Measurements from ENCODE around the gene SNTB2.

SNTB2 gene

DNA sequence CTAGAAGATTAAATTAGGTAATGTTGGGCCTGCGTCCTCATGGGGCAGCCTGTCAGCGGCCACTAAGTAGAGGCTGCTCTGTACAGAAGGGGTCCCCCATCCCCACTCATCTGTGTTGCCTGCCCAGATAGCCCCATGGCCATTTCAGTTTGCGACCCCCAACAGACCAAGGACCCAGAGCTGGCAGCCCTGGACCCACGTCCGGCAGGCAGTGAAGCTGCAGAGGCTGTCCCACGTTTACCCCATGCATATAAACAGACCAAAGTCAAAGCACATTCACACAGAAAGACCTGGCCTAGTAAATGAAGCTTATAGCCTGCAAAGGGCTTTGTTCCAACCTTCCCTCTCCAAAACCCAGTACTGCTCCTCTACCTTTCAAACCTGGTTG, 138.8 kb downstream of the SNTB2 start:
- Histone ChIP-seq H3K4me1 (ENCODE audit: control insufficient read depth in 1 of 2, insufficient read depth in 2 of 2, low read length in 2 of 2) (peaks cover 8 to 13% of the 10 kb centered on the region in 2 experiments), H4K91ac (ENCODE audit: low read depth, low read length) (no peak overlapping the region), H3K23ac (ENCODE audit: low read length) (no peak overlapping the region), H3K79me2 (ENCODE audit: control insufficient read depth, insufficient read depth, low read length, poor library complexity) (peaks cover 15% of the 10 kb centered on the region), H2AFZ (ENCODE audit: insufficient read depth, low read length, poor library complexity) (no peak overlapping the region), H3K27me3 (ENCODE audit: insufficient read depth, low read length) (no peaks in the 10 kb centered on the region), H2BK120ac (ENCODE audit: insufficient read depth, low read length, poor library complexity) (no peak overlapping the region), H3K79me1 (ENCODE audit: low read length) (peaks cover 9% of the 10 kb centered on the region), H3K27ac (ENCODE audit: low read depth, low read length) (no peak overlapping the region), H3K18ac (ENCODE audit: low read length) (no peak overlapping the region), H3K9ac (ENCODE audit: low read length) (no peak overlapping the region), H2BK5ac (ENCODE audit: low read depth, low read length, poor library complexity) (no peak overlapping the region), H3K36me3 (ENCODE audit: control insufficient read depth in 1 of 2, insufficient read depth in 2 of 2, low read length in 2 of 2) (peaks cover 58 to 63% of the 10 kb centered on the region in 2 experiments), H2BK12ac (ENCODE audit: low read length) (no peak overlapping the region), H3K4me3 (ENCODE audit: low read depth, low read length) (no peak overlapping the region), H3K9me3 (ENCODE audit: insufficient read depth, low read depth, low read length) (no peaks in the 10 kb centered on the region), H4K8ac (ENCODE audit: low read depth, low read length) (no peak overlapping the region), H3K4me2 (ENCODE audit: low read length) (no peak overlapping the region), H3K14ac (ENCODE audit: low read length) (no peak overlapping the region), H2AK5ac (ENCODE audit: low read length) (no peak overlapping the region), H4K12ac (ENCODE audit: low read depth, low read length) (no peak overlapping the region), H3K4ac (ENCODE audit: low read depth, low read length) (no peak overlapping the region)
- no peak for DNase-seq
- no CpG with 5 or more reads among the region's 6 CpGs for WGBS (ENCODE audit: extremely low coverage, insufficient coverage, insufficient read length)

GRCh38 chr16:69326172-69326873, 139.4 kb downstream of the SNTB2 start:
- Histone ChIP-seq H2BK120ac (ENCODE audit: insufficient read depth, low read length, poor library complexity) (no peak overlapping the region), H3K4me3 (ENCODE audit: low read depth, low read length) (no peak overlapping the region), H2AK5ac (ENCODE audit: low read length) (no peak overlapping the region), H3K18ac (ENCODE audit: low read length) (no peak overlapping the region), H4K91ac (ENCODE audit: low read depth, low read length) (no peak overlapping the region), H3K9me3 (ENCODE audit: insufficient read depth, low read depth, low read length) (no peaks in the 10 kb centered on the region), H3K4me2 (ENCODE audit: low read length) (no peak overlapping the region), H4K8ac (ENCODE audit: low read depth, low read length) (no peak overlapping the region), H2BK5ac (ENCODE audit: low read depth, low read length, poor library complexity) (no peak overlapping the region), H3K14ac (ENCODE audit: low read length) (no peak overlapping the region), H3K79me1 (ENCODE audit: low read length) (peaks cover 12% of the 10 kb centered on the region), H3K36me3 (ENCODE audit: control insufficient read depth in 1 of 2, insufficient read depth in 2 of 2, low read length in 2 of 2) (peaks cover 57 to 58% of the 10 kb centered on the region in 2 experiments), H4K12ac (ENCODE audit: low read depth, low read length) (no peak overlapping the region), H3K79me2 (ENCODE audit: control insufficient read depth, insufficient read depth, low read length, poor library complexity) (peaks cover 16% of the 10 kb centered on the region), H3K4me1 (ENCODE audit: control insufficient read depth in 1 of 2, insufficient read depth in 2 of 2, low read length in 2 of 2) (peaks cover 8 to 13% of the 10 kb centered on the region in 2 experiments), H3K9ac (ENCODE audit: low read length) (no peak overlapping the region), H2AFZ (ENCODE audit: insufficient read depth, low read length, poor library complexity) (no peak overlapping the region), H2BK12ac (ENCODE audit: low read length) (no peak overlapping the region), H3K4ac (ENCODE audit: low read depth, low read length) (no peak overlapping the region), H3K27ac (ENCODE audit: low read depth, low read length) (no peak overlapping the region), H3K27me3 (ENCODE audit: insufficient read depth, low read length) (no peaks in the 10 kb centered on the region), H3K23ac (ENCODE audit: low read length) (no peak overlapping the region)
- no peak for DNase-seq
- WGBS (ENCODE audit: extremely low coverage, insufficient coverage, insufficient read length): no CpG with 5 or more reads among the region's 7 CpGs

GRCh38 chr16:69327585-69328310, 140.8 kb downstream of the SNTB2 start:
- no CpG with 5 or more reads among the region's 14 CpGs for WGBS (ENCODE audit: extremely low coverage, insufficient coverage, insufficient read length)
- H2AK5ac ChIP-seq (ENCODE audit: low read length): no peak overlapping the region

DNA sequence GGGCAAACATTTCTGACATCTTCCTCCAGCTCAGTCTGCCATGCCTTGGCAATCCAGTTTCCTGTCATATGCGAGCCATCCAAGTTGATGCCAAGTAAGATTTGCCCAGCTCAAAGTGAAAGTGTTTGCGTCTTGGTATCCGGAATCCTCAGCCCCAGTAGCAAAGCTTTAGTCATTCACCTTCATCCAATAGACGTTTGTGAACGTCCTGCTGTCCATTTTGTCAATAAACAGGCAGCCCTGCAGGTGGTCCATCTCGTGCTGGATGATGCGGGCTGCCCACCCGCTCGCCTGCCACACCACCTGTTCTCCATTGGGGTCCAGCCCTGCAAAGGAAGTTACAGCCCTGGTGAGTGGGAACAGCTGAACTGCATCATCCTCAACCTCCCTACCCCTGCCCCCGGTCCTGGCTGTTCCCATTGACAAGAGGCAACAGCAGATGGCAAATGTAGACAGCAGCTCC, 141.9 kb downstream of the SNTB2 start:
- Histone ChIP-seq H3K4me3 (ENCODE audit: low read depth, low read length) (no peak overlapping the region), H3K36me3 (ENCODE audit: control insufficient read depth in 1 of 2, insufficient read depth in 2 of 2, low read length in 2 of 2) (peaks cover 45 to 48% of the 10 kb centered on the region in 2 experiments), H2BK12ac (ENCODE audit: low read length) (no peak overlapping the region), H3K4me1 (ENCODE audit: control insufficient read depth in 1 of 2, insufficient read depth in 2 of 2, low read length in 2 of 2) (peaks cover 8 to 13% of the 10 kb centered on the region in 2 experiments), H3K4me2 (ENCODE audit: low read length) (peak overlapping the region; percentile 98), H3K27ac (ENCODE audit: low read depth, low read length) (no peak overlapping the region), H4K91ac (ENCODE audit: low read depth, low read length) (no peak overlapping the region), H3K23ac (ENCODE audit: low read length) (no peak overlapping the region), H4K12ac (ENCODE audit: low read depth, low read length) (no peak overlapping the region), H4K8ac (ENCODE audit: low read depth, low read length) (no peak overlapping the region), H3K18ac (ENCODE audit: low read length) (no peak overlapping the region), H3K79me1 (ENCODE audit: low read length) (peaks cover 12% of the 10 kb centered on the region), H2BK120ac (ENCODE audit: insufficient read depth, low read length, poor library complexity) (no peak overlapping the region), H3K4ac (ENCODE audit: low read depth, low read length) (no peak overlapping the region), H3K9ac (ENCODE audit: low read length) (no peak overlapping the region), H3K9me3 (ENCODE audit: insufficient read depth, low read depth, low read length) (no peaks in the 10 kb centered on the region), H2AK5ac (ENCODE audit: low read length) (no peak overlapping the region), H3K27me3 (ENCODE audit: insufficient read depth, low read length) (no peaks in the 10 kb centered on the region), H3K14ac (ENCODE audit: low read length) (no peak overlapping the region), H2BK5ac (ENCODE audit: low read depth, low read length, poor library complexity) (no peak overlapping the region), H2AFZ (ENCODE audit: insufficient read depth, low read length, poor library complexity) (no peak overlapping the region), H3K79me2 (ENCODE audit: control insufficient read depth, insufficient read depth, low read length, poor library complexity) (peaks cover 16% of the 10 kb centered on the region)
- no CpG with 5 or more reads among the region's 10 CpGs for WGBS (ENCODE audit: extremely low coverage, insufficient coverage, insufficient read length)
- no peak for DNase-seq

More at GRCh38 chr16:69327585-69328310, 140.8 kb downstream of the SNTB2 start:
- no peak overlapping the region for H3K4me3 ChIP-seq (ENCODE audit: low read depth, low read length)
- H2BK12ac ChIP-seq (ENCODE audit: low read length): no peak overlapping the region
- peaks cover 51 to 52% of the 10 kb centered on the region in 2 experiments for H3K36me3 ChIP-seq (ENCODE audit: control insufficient read depth in 1 of 2, insufficient read depth in 2 of 2, low read length in 2 of 2)
- H4K12ac ChIP-seq (ENCODE audit: low read depth, low read length): no peak overlapping the region
- no peaks in the 10 kb centered on the region for H3K9me3 ChIP-seq (ENCODE audit: insufficient read depth, low read depth, low read length)
- H3K23ac ChIP-seq (ENCODE audit: low read length): no peak overlapping the region
- no peak overlapping the region for H3K4ac ChIP-seq (ENCODE audit: low read depth, low read length)
- DNase-seq: no peak
- H4K91ac ChIP-seq (ENCODE audit: low read depth, low read length): no peak overlapping the region
- no peak overlapping the region for H4K8ac ChIP-seq (ENCODE audit: low read depth, low read length)
- H3K27me3 ChIP-seq (ENCODE audit: insufficient read depth, low read length): no peaks in the 10 kb centered on the region
- no peak overlapping the region for H3K27ac ChIP-seq (ENCODE audit: low read depth, low read length)
- peaks cover 12% of the 10 kb centered on the region for H3K79me1 ChIP-seq (ENCODE audit: low read length)
- H3K9ac ChIP-seq (ENCODE audit: low read length): no peak overlapping the region
- H3K4me1 ChIP-seq (ENCODE audit: control insufficient read depth in 1 of 2, insufficient read depth in 2 of 2, low read length in 2 of 2): peaks cover 8 to 13% of the 10 kb centered on the region in 2 experiments
- no peak overlapping the region for H2BK120ac ChIP-seq (ENCODE audit: insufficient read depth, low read length, poor library complexity)
- peaks cover 16% of the 10 kb centered on the region for H3K79me2 ChIP-seq (ENCODE audit: control insufficient read depth, insufficient read depth, low read length, poor library complexity)
- H3K4me2 ChIP-seq (ENCODE audit: low read length): no peak overlapping the region
- no peak overlapping the region for H2BK5ac ChIP-seq (ENCODE audit: low read depth, low read length, poor library complexity)
- no peak overlapping the region for H2AFZ ChIP-seq (ENCODE audit: insufficient read depth, low read length, poor library complexity)
- H3K18ac ChIP-seq (ENCODE audit: low read length): no peak overlapping the region
- no peak overlapping the region for H3K14ac ChIP-seq (ENCODE audit: low read length)
